ENCODE data around the gene PPARA. TPM values are rescaled to one million over a fixed set of nuclear protein-coding genes. Genes with fewer than 3 reads are reported as not detected.

PPARA gene
- total and polyA plus RNA-seq, 2 donors (not counting 1 experiment from before 2014, with no cell fraction given) = 10.2 to 17.5 TPM

DNA sequence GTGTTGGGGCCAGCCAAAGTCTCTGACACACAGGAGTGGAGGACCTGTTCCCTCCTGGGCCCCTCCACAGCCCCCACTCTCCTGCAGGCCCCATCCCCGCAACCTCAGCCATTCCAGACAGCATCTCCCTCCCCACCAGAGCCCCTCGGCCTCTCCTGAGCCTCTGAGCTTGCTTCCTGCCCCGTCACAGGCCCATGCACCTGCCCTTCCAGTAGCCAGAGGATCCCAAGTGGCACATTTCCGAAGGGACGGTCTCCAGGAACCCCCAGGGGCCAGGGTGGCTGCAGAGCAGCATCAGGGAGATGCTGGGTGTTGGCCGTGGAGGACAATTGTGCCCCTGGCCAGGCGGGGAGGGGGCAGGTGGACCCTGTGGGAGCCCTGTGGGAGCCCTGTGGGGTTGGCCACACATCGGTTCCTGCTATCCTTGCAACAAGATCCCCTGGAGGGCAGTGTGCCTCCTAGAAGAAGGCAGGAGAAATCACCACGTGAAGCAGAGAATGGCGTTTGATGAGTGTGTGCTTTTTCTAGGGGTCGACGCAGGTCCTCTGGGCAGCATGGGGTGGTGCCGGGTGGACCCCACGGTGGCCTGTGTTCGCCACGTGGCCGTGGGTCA, 45.3 kb upstream of the PPARA start:
- H4K20me1 ChIP-seq (ENCODE audit: control insufficient read depth, extremely low read depth, insufficient read depth, low read length) = no peaks in the 10 kb centered on the region
- no peak overlapping the region for H3K4me3 ChIP-seq (replicated peaks in 1 of 4; ENCODE audit: control extremely low read depth in 1 of 4, insufficient read depth in 1 of 4, low read depth in 3 of 4, low read length in 4 of 4)
- H3K27me3 ChIP-seq (ENCODE audit: control insufficient read depth, insufficient read depth, low read length) = no peaks in the 10 kb centered on the region
- peak overlapping the region; percentile 74 for H3K27ac ChIP-seq (ENCODE audit: insufficient read depth, low read length)
- no peak overlapping the region for H2AFZ ChIP-seq (ENCODE audit: low read length)
- peak overlapping the region; percentile 15 for H3K4me2 ChIP-seq (ENCODE audit: extremely low read depth, insufficient read depth, low read length)
- TF ChIP-seq EZH2 (IDR thresholded peaks at IDR 0.05; ENCODE audit: low read length, missing control alignments) (no peak), CTCF (conservative IDR thresholded peaks at IDR 0.05 in 1 of 2, IDR thresholded peaks at IDR 0.05 in 1 of 2; ENCODE audit: low read depth in 1 of 2, low read length in 2 of 2) (no peak)
- peaks cover 62% of the 10 kb centered on the region for H3K4me1 ChIP-seq (ENCODE audit: control insufficient read depth, extremely low read depth, insufficient read depth, low read length)
- H3K9ac ChIP-seq (ENCODE audit: insufficient read depth, low read length) = peak overlapping the region; percentile 5
- peaks cover 78% of the 10 kb centered on the region for H3K36me3 ChIP-seq (ENCODE audit: control insufficient read depth, insufficient read depth, low read length)
- peak in 1 of 2 donors; percentile 59 for DNase-seq (ENCODE audit: low read depth in 2 of 2)
- H3K9me3 ChIP-seq (ENCODE audit: control insufficient read depth, insufficient read depth, low read depth, low read length) = no peaks in the 10 kb centered on the region
- H3K79me2 ChIP-seq (ENCODE audit: control insufficient read depth, insufficient read depth, low read length) = peaks cover 98% of the 10 kb centered on the region

DNA sequence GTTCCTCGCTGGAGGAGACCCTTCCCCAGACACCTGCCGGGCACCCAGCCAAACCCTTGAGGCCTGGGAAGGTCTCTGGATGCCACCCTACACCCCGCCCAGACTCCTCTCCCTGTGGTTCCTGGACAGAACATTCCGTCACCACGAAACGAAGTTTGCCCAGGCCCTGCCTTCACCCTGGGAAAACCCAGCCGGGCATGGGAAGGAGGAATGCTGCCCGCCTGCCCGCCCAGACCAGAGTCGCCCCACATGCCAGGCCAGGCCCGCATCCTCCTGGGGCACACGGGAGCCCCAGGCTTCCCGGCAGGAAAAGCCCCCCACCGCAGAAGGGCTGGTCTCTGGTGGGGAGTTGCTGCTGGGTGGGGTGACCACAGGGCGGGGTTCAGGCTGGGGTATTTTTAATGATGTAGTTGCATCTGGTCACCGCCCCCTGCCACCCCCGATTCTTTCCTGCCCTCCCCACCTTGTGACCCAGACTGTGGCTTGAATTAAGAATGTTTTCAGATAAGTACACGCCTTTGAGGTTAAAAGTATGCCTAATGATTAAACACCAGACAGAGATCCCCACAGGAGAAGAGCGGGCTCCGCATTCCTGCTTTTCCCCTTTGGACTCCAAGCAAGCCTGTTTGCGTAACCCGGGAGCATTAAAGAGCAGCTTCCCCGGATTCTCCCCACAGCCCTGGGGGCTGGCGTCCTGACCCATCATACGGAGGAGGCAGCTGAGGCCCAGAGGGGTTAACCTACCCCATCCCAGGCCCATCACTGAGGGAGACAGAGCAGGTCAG, 44.6 kb upstream of the PPARA start:
- no peaks in the 10 kb centered on the region for H3K27me3 ChIP-seq (ENCODE audit: control insufficient read depth, insufficient read depth, low read length)
- no peaks in the 10 kb centered on the region for H3K9me3 ChIP-seq (ENCODE audit: control insufficient read depth, insufficient read depth, low read depth, low read length)
- H3K4me3 ChIP-seq (replicated peaks in 1 of 4; ENCODE audit: control extremely low read depth in 1 of 4, insufficient read depth in 1 of 4, low read depth in 3 of 4, low read length in 4 of 4) = no peak overlapping the region
- TF ChIP-seq CTCF (conservative IDR thresholded peaks at IDR 0.05 in 1 of 2, IDR thresholded peaks at IDR 0.05 in 1 of 2; ENCODE audit: low read depth in 1 of 2, low read length in 2 of 2) (no peak), EZH2 (IDR thresholded peaks at IDR 0.05; ENCODE audit: low read length, missing control alignments) (no peak)
- H4K20me1 ChIP-seq (ENCODE audit: control insufficient read depth, extremely low read depth, insufficient read depth, low read length) = no peaks in the 10 kb centered on the region
- peaks cover 67% of the 10 kb centered on the region for H3K4me1 ChIP-seq (ENCODE audit: control insufficient read depth, extremely low read depth, insufficient read depth, low read length)
- peak; percentile 65 to 93 for DNase-seq (ENCODE audit: low read depth in 2 of 2)
- no peak overlapping the region for H2AFZ ChIP-seq (ENCODE audit: low read length)
- peaks cover 78% of the 10 kb centered on the region for H3K36me3 ChIP-seq (ENCODE audit: control insufficient read depth, insufficient read depth, low read length)
- H3K79me2 ChIP-seq (ENCODE audit: control insufficient read depth, insufficient read depth, low read length) = peaks cover 98% of the 10 kb centered on the region
- H3K4me2 ChIP-seq (ENCODE audit: extremely low read depth, insufficient read depth, low read length) = peak overlapping the region; percentile 40
- peak overlapping the region; percentile 5 for H3K9ac ChIP-seq (ENCODE audit: insufficient read depth, low read length)
- H3K27ac ChIP-seq (ENCODE audit: insufficient read depth, low read length) = peak overlapping the region; percentile 74

GRCh38 chr22:46106279-46107022, 43.9 kb upstream of the PPARA start:
- DNase-seq (ENCODE audit: low read depth in 2 of 2) = no peak
- Histone ChIP-seq H3K36me3 (ENCODE audit: control insufficient read depth, insufficient read depth, low read length) (peaks cover 82% of the 10 kb centered on the region), H3K9ac (ENCODE audit: insufficient read depth, low read length) (no peak overlapping the region), H3K9me3 (ENCODE audit: control insufficient read depth, insufficient read depth, low read depth, low read length) (no peaks in the 10 kb centered on the region), H3K27ac (ENCODE audit: insufficient read depth, low read length) (peak overlapping the region; percentile 74), H3K4me2 (ENCODE audit: extremely low read depth, insufficient read depth, low read length) (peak overlapping the region; percentile 40), H4K20me1 (ENCODE audit: control insufficient read depth, extremely low read depth, insufficient read depth, low read length) (no peaks in the 10 kb centered on the region), H3K27me3 (ENCODE audit: control insufficient read depth, insufficient read depth, low read length) (no peaks in the 10 kb centered on the region), H3K4me3 (replicated peaks in 1 of 4; ENCODE audit: control extremely low read depth in 1 of 4, insufficient read depth in 1 of 4, low read depth in 3 of 4, low read length in 4 of 4) (no peak overlapping the region), H3K4me1 (ENCODE audit: control insufficient read depth, extremely low read depth, insufficient read depth, low read length) (peaks cover 71% of the 10 kb centered on the region), H3K79me2 (ENCODE audit: control insufficient read depth, insufficient read depth, low read length) (peaks cover 95% of the 10 kb centered on the region), H2AFZ (ENCODE audit: low read length) (no peak overlapping the region)
- TF ChIP-seq CTCF (conservative IDR thresholded peaks at IDR 0.05 in 1 of 2, IDR thresholded peaks at IDR 0.05 in 1 of 2; ENCODE audit: low read depth in 1 of 2, low read length in 2 of 2) = no peak

Measured in fibroblast of lung (primary cell).